K562 treated with DMSO at 1 percent for 4 hours (cell line): Measurements from ENCODE around the gene FGGY. TPM values are rescaled to one million over a fixed set of nuclear protein-coding genes. Genes with fewer than 3 reads are reported as not detected.

Source experiments
- total RNA-seq: library from RNA; unstranded; fragments of 300-600 nt; gene quantifications from 2 replicates; pipeline ENCODE4 v1.2.3, GENCODE V29; 2022; ENCODE audit not compliant: insufficient read depth

FGGY gene, protein sequence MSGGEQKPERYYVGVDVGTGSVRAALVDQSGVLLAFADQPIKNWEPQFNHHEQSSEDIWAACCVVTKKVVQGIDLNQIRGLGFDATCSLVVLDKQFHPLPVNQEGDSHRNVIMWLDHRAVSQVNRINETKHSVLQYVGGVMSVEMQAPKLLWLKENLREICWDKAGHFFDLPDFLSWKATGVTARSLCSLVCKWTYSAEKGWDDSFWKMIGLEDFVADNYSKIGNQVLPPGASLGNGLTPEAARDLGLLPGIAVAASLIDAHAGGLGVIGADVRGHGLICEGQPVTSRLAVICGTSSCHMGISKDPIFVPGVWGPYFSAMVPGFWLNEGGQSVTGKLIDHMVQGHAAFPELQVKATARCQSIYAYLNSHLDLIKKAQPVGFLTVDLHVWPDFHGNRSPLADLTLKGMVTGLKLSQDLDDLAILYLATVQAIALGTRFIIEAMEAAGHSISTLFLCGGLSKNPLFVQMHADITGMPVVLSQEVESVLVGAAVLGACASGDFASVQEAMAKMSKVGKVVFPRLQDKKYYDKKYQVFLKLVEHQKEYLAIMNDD
- 45.9 and 48.2 TPM in 2 replicates for total RNA-seq

DNA sequence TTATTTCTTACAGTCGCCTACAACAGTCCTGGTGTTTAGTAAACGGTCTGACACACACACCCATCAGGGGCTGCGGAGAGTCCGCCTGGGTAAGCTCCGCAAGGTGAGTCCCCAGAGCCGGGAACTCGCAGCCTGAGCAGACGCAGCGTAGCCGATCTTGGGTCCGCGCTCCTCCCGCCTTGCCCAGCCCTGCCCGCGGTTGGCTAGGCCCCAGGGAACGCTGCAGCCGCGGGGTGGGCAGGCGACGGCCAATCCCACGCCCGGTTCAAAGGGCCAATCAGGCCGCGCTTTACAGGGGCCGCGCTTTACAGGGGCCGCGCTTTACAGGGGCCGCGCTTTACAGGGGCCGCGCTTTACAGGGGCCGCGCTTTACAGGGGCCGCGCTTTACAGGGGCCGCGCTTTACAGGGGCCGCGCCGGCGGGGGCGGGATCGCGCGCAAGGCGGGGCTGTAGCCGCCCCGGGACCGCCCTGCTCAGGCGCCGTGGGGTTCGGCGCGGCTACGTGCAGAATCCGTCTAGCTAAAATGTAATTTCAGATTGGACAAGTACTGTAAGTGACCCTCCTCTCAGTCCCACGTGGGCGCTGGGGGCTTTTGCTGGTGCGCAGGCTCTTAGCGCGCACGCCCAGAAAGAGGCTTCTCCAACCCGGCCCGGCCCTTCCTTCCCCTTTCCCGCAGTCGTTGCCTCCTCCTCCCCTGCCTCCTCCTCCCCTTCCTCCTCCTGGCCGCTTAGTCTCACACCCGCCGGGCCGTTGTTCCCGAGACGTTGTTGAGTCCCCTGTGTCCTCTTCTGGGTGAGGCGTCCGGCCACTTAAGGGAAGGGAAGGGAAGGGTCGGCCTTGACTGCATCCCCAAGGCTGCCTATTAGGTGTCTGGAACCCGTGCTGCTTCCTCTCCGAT is at the start of gene FGGY:
Gene FGGY, plus strand, starts transcription at position 737 of the 899 bp plus-strand sequence. CDS start 24,456 bp downstream, outside the sequence.

